GDM1 (cell line): Measurements from ENCODE around the gene C1orf141.
"Not testable (repeated sequence)": the region's sequence is repeated elsewhere in the genome, so short reads cannot be mapped to it uniquely, and the experiment has no call there.

Experiments
- DNase-seq: peaks from one replicate; lab custom pipeline; 2025; lab: John Stamatoyannopoulos, UW

C1orf141 gene

DNA sequence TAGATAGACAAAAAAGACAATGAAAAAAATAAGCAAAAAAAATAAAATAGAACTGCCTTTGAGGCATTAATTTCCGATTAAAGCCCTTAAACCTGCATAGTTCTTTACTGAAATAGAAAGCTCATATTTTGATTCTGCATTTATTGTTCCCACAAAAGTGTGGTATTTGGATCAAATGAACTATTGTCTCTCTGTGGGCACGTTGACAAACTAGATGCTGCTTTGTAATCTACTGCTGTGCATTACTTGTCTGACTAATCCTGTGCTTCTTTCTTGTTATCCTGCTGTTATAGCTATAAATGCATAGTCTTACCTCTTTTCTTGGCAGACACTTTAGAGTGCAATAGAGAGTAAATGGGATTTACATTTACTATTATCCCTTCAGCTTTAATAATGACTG, 49.4 kb downstream of the C1orf141 start:
- DNase-seq = no peak

DNA sequence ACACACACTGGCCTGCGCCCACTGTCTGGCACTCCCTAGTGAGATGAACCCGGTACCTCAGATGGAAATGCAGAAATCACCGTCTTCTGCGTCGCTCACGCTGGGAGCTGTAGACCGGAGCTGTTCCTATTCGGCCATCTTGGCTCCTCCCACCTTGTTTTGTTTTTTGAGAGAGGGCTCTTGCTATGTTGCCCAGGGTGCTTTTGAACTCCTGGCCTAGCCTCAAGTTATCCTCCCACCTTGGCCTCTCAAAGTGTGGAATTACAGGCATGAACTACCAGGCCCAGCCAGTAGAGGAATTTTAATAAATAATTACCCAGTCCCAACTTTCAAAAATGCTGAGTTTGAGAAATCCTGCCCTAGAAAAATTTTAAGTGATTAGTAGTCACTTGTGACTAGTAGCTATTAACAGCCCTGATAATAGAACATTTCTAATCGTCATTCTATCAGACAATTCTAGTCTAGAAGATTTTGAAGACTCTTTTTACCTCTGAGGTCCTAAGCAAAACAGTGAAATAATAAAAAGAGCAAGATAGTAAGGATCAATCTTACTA, 49.9 kb downstream of the C1orf141 start:
- no peak for DNase-seq

DNA sequence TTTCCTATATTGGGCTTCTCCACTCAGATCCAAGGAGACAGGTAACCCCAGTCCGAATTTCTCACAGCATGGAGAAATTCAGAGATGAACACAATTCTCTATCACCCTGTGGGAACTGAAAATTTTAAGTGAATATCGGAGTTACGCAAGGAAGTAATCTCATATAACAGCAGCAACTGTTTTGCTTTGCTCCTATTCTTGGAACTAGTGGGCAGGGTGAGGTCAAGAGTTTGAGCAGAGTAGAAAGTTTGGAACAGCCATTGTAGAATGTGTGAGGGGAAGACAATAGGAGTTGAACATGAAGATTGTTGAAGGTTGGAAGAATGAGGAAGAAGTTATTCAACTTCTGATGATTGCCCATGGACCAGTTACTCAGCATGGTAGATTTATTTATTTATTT, 56.5 kb downstream of the C1orf141 start:
- DNase-seq = no peak

DNA sequence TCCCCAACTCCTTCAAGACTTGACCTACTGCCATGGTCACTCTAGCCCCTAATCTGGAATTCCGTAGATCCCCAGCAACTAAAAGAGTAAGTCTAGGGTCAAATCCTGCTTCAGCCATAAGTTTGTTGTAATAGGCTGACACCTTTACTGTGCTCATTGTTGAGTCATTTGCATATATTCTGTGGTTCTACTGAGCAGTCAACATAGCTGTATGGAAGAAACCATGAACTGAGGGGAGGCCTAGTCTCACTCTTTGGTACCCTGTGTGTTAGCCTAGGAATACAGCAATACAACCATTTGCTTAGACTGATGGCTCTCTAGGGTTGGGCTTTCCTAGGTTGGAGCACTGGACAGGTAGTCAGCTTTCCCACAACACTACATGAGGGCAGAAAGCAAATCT, 57.2 kb downstream of the C1orf141 start:
- DNase-seq = no peak

DNA sequence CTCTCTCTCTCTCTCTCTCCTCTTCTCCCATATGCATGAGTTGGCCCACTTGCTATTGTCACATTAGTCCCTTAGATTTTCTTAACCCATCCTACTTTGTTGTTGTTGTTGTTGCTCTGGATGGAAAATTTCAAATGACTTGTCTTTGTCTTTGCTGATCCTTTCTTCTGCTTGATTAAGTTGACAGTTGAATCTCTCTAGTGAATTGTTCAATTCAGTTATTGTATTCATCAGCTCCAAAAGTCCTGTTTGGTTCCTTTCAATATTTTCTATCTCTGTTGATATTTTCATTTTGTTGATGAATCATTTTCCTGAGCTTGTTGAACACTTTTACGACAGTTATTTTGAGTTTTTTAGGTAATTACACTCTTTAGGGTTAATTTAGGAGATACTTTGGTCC, 62.0 kb downstream of the C1orf141 start:
- no peak for DNase-seq

DNA sequence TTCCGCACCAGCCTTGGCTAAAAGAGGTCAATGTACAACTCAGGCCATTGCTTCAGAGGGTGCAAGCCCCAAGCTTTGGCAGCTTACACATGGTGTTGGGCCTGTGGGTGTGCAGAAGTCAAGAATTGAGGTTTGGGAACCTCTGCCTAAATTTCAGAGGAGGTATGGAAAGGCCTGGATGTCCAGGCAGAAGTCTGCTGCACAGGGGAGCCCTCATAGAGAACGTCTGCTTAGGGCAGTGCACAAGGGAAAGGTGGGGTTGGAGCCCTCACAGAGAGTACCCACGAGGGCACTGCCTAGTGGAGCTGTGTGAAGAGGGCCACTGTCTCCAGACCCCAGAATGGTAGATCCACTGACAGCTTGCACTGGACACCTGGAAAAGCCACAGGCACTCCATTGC, 67.1 kb downstream of the C1orf141 start:
- not testable (repeated sequence) for DNase-seq

DNA sequence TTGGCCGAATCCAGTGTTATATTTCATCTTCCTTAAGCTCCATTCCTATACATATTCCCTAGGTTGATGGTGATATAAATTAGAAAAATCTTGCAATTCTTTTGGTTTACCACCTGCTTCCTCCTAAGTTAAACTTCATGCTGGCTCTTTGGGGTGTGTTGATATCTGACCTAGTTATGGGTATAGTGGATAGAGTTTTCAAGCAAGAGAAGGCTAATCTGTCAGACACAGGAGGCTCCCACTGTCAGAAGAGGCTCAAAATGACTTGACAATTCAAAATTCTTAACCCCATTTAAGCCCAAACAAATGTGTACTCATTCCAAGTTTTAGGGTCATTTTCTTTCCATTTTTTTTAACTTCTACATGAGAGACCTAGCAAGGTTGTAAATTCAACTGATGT, 72.4 kb downstream of the C1orf141 start:
- DNase-seq = no peak

DNA sequence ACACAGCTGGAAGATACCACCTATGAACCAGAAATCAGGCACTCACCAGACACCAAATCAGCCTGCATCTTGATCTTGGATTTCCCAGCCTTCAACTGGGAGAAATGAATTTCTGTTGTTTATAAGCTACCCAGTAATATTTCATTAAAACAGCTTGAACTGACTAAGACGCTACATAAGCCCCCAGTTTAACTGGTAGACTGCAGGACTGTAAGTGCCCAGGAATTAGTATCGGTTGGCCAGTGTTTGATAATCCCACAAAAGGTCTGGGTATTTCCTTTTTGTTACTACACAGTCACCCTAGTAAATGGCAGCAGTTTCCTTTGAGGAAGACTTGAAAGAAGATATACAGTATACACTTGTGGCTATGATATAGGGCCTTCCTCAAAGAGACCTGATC, 73.5 kb downstream of the C1orf141 start:
- no peak for DNase-seq

DNA sequence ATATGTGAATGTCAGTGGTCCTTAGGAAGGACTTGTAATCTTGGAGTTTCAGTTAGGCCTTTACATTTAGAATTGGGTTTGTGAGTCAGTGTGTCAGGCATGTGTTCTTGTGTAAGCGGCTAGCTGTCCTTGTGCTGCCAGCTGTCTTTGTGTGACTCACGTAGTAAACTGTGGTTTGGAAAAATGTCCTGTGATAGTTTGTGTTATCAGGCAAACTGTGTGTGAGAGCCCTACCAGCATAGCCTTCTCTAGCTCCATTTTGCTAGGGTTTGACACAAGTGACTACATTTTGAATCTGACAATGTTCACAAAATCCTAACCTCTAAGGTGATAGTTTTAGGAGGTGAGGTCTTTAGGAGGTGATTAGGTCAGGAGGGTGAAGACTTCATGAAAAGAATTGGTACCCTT, 74.0 kb downstream of the C1orf141 start:
- no peak for DNase-seq

DNA sequence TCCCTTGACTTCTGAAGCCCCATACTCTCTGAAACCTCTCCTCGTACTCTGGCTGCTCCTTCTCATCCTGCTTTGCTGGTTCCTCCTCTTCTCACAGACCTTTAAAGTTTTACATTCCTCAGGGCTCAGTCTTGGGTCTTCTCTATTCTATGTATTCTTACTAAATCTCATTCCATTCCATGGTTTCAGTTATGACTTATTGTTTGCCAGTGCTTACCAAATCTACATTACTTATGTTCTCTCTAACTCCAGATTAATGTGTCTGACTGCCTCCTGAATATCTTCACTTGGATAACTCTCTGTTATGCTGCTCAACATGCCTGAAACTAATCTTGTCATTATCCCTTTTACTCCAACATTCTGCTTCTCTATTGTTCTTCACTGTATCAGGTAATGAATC, 75.4 kb downstream of the C1orf141 start:
- DNase-seq = no peak

DNA sequence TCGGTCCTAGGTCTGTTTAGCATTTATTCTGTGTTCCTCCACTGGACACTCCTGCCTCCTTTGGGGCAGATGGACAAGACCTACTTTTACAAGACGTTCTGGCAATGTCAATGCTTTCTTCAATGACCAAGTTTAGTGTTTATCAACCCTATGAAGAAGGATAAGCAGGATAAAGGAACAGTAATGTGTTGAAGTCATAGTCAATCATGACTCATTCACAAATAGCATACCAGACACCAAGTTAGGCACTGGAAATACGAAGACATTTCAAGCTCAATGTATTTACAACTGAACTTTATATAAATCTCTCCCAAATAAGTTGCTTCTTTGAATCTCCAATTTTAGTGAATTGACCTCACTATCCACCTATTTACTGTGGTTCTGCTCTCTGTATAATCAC, 76.0 kb downstream of the C1orf141 start:
- no peak for DNase-seq

DNA sequence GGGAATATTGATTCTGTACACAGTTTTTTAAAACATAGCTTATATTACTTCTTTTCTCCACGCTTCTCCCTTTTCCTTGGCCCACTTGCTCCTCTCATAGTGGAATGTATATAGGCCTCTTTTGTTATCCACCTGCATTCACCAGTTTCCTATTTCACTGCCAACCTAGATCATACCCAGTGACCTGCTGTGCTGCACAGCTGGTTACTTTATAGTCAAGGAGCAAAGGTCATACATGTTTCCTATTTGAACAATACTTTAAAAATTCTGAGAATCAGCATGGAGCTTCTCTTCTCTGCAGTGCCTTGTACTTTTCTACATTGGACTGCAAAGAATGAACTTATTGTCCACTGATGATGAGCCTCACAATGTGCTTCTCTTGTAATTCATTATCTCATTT, 76.5 kb downstream of the C1orf141 start:
- no peak for DNase-seq

DNA sequence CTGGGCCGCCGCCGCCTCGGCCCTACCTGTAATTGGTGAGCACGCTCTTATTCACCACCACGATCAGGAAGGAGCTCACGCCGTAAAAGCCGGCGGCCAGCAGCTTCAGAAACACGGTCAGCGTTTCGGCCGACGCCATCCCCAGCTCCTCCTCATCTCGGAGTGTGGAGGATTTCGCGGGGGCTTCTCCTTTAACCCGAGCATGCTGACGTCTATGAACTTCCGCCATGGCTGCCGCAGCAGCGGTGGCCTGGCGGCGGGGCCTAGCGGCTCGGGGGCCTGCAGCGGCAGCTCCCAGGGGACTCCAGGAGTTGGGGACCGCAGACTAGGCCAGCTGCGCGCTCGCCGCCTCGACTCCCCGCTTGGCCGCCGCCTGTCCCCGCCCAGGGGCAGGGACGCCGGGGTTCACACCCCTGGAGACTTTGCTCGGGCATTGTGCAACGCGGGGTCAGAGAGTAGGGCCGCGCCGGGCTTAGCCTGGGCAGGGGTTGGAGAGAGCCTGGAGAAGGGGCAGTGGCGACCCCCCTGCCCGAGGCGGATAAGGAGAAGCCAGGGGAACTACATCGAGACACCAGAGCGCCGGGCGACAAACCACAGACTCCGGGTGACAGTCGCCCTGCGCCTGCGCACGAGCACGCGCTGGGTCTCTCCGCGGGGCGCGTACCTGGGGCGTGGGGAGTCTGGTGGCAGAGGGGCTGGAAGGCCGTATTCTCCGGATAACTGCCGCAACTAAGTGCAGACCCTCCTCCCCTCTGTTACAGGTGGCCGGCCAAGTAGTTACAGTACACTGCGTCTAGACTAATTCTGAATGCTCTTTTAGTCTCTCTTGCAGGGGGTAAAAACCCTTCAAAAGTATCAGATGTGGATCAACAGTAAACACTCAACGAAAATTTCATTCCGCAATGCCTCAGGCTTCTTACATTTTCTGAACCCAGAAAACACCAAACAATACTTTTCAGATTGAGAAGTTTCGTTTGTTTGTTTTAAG, 80.7 kb downstream of the C1orf141 start, which contains the start of gene SLC35D1:
SLC35D1 (minus strand) TSS at position 364 of the 988 bp plus-strand sequence; CDS start at position 229, 135 bp downstream.
- peak; percentile 85 for DNase-seq

DNA sequence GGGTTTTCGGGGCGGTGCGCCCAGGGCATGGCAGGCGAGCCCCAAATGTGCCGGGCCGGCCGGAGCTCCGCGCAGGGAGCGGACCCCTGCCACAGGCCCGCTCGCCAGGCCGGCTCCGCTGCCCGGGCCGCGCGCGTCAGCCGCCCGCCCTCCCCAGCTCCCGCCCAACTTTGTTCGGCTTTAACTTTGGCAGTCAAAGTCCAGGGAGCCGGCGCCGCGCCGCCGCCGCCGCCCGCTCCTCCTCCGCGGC, 81.3 kb downstream of the C1orf141 start:
- DNase-seq = no peak

DNA sequence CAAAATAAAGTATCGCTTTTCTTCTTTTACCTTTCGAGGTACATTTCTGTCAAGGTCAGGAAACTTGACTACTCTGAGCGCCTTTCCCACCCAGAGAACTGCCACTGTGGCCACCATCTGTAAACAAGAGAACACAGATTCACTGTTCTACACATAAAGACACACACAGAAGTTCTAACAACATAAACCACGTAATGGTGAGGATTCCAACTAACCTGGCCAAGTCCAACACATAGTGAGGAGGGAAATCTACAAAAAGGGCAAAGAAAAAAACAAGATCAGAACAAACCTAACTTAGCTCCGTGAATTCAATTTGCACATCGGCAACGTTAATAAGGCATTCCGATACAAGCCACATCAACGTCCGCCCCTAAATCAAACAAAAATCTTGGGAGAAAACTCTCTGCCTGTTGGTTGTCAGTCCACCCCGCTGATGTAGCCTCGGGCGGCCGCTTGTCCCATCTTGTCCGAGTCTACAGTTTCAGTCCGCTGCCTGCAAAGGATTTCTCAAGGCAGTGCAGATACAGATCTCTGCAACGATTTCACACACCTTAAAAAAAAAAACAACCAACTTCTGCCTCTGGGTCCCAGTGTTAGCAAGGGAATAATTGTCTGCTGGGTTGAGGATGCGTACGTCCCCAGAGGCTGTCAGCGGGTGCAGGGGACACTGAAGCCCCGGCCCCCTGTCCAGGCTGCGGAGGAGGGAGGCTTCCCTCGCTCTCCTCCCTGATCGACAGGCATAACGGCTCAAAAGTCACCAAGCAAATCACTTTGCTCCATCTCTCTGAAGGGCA, 81.8 kb downstream of the C1orf141 start:
- DNase-seq = peak; percentile 22

DNA sequence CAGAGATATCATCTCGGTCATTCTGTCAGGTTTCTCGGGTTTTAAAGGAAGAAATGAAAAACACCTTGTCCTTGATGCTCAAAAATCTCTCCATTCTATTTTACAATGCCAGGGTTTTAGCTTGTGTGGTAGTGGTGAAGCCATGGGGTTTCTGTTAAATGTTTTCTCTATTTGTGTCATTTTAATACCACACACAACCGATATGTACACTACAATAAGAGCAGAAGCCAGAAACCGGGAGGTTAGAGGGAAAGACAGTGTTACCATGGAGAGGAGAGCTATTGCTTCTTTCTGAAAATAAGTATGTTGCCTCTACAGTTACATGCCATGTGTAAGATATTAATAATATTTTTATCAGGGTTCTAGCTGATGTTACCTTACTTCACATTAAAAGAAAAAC, 83.6 kb downstream of the C1orf141 start:
- no peak for DNase-seq

DNA sequence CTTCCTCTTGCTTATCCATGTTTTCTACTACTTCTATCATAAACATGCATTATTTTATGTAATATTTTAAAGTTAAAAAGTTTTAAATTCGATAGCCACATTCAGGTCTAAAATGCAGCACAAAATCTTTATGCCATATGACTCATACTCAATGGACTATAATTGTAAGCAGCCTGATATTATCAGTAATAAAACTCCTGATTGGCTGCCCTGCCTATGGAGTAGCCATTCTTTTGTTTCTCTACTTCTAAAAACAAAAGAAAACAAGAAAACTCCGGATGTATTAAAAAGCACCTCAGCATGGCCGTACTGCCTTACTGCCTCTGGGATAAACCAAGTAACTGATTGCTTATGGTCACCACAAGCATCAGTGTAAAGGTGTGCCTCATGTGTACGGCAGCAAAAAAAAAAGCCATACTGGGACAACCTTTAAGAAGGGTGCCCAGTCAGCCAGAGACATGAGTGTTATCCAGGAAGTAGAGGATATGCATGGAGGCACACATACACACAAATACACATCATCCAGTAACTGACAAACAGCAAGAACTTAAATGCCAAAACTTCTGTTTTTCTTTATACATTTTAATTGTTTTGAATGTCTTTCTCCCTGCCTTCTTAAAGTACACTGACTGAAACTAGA, 90.0 kb downstream of the C1orf141 start:
- DNase-seq = no peak

DNA sequence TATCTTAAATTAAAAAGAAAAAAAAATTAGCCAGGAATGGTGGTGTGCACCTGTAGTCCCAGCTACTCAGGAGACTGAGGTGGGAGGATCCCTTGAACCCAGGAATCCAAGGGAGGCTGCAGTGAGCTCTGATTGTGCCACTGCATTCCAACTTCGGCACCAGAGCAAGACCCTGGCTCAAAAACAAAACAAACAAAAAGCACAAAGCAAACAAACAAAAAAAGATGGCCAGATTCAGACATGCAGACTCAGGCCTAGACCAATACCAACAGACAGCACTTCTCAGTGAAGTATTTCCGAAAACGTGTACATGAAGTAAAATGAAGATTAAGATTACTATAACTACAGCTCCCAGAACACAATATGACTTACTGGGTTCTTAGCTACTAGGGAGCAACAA, 91.4 kb downstream of the C1orf141 start:
- DNase-seq = no peak
